GM18508 (cell line): Measurements from ENCODE around the gene HPS1.

ENCODE experiments used
- ATAC-seq: cut with Tn5 transposase; IDR thresholded peaks from one replicate; pipeline ENCODE4 v1.9.1; 2021; ENCODE audit warnings: moderate number of reproducible peaks; ENCODE audit not compliant: insufficient read depth, unreplicated experiment

The HPS1 gene

GRCh38 chr10:98433881-98434732 is 12.6 kb downstream of the HPS1 start:
- ATAC-seq, result no peak

- ATAC-seq, result no peak
These were observed 13.4 kb downstream of the HPS1 start for GRCh38 chr10:98433371-98433770.

GRCh38 chr10:98432330-98432729 is 14.4 kb downstream of the HPS1 start:
- ATAC-seq, result no peak

- no peak for ATAC-seq
These were observed 15.7 kb downstream of the HPS1 start for GRCh38 chr10:98431016-98431415.

- no peak for ATAC-seq
These were observed 16.3 kb downstream of the HPS1 start for GRCh38 chr10:98430427-98430826.

GRCh38 chr10:98429320-98430072 is 17.2 kb downstream of the HPS1 start:
- ATAC-seq, result no peak

GRCh38 chr10:98427011-98427515 is 19.7 kb downstream of the HPS1 start:
- ATAC-seq, result no peak

- peak; percentile 66 for ATAC-seq
These were observed 21.0 kb downstream of the HPS1 start for GRCh38 chr10:98425511-98426352.

GRCh38 chr10:98424295-98425254 is 22.2 kb downstream of the HPS1 start:
- no peak for ATAC-seq

GRCh38 chr10:98423691-98424120 is 23.0 kb downstream of the HPS1 start:
- ATAC-seq, result no peak

GRCh38 chr10:98422182-98422581 is 24.6 kb downstream of the HPS1 start:
- ATAC-seq, result no peak

- no peak for ATAC-seq
These were observed 25.9 kb downstream of the HPS1 start for GRCh38 chr10:98420786-98421185.

- no peak for ATAC-seq
These were observed 27.1 kb downstream of the HPS1 start for GRCh38 chr10:98419469-98420261.

- ATAC-seq, result no peak
These were observed 27.9 kb downstream of the HPS1 start for GRCh38 chr10:98418665-98419468.

- ATAC-seq, result no peak
These were observed 28.6 kb downstream of the HPS1 start for GRCh38 chr10:98417973-98418664.

- ATAC-seq, result no peak
These were observed 29.2 kb downstream of the HPS1 start for GRCh38 chr10:98417481-98417959.
